ENCODE data around the gene LUC7L. TPM values are rescaled to one million over a fixed set of nuclear protein-coding genes. Genes with fewer than 3 reads are reported as not detected.
A peak's percentile ranks its signal among the peaks of the same experiment; 100 is the strongest.
"Not testable (repeated sequence)": the region's sequence is repeated elsewhere in the genome, so short reads cannot be mapped to it uniquely, and the experiment has no call there.

Gene LUC7L
- polyA plus RNA-seq, 1 of the 3 experiments (the other 2 are of a cell fraction) = 97.7 TPM

GRCh38 chr16:155031-155398 lies 74.2 kb downstream of the LUC7L start:
- no peak for TF ChIP-seq FOXJ3 (CRISPR knock-in tag; IDR thresholded peaks at IDR 0.05)
- Histone ChIP-seq H3K9me2 (no peaks in the 10 kb centered on the region), H3K27me3 (ENCODE audit: insufficient read depth) (no peaks in the 10 kb centered on the region), H3K27ac (ENCODE audit: low read depth in 2 of 2, low read length in 1 of 2) (no peak overlapping the region), H3K4me2 (peak overlapping the region; percentile 94), H4K20me1 (ENCODE audit: insufficient read depth) (no peaks in the 10 kb centered on the region), H3K36me3 (replicated peaks in 1 of 2; ENCODE audit: control insufficient read depth in 1 of 2, insufficient read depth in 2 of 2, low read length in 1 of 2) (no peaks in the 10 kb centered on the region), H2AFZ (ENCODE audit: low read depth) (peak overlapping the region; percentile 94), H3F3A (replicated peaks; ENCODE audit: insufficient read depth) (no peaks in the 10 kb centered on the region), H3K9me3 (no peaks in the 10 kb centered on the region), H3K4me3 (ENCODE audit: low read depth in 2 of 2, low read length in 1 of 2) (peak overlapping the region; percentile 58 to 68), H3K79me2 (ENCODE audit: insufficient read depth) (no peaks in the 10 kb centered on the region), H3K4me1 (ENCODE audit: control insufficient read depth in 1 of 2, insufficient read depth in 2 of 2, low read depth in 1 of 2, low read length in 1 of 2) (peaks cover 0 to 7% of the 10 kb centered on the region in 2 experiments; a peak in 1 of 4 replicates), H3K9ac (peak overlapping the region; percentile 49; the same call in 1 of the 2 replicates)
- POLR2A ChIA-PET = no interaction called here
- WGBS (ENCODE audit: low lambda C conversion rate) = 17% methylated on average over 5 of the region's 7 CpGs
- no peak for DNase-seq
- CTCF ChIA-PET = interaction anchor here (1.1 to 2.3 kb wide), 4 partner anchors 25 to 89 kb away, joined by 4 to 7 read pairs (median 6); partner anchors contain the start of gene HBQ1

GRCh38 chr16:154217-155030 lies 74.8 kb downstream of the LUC7L start:
- peaks cover 0 to 7% of the 10 kb centered on the region in 2 experiments; a peak in 1 of 4 replicates for H3K4me1 ChIP-seq (ENCODE audit: control insufficient read depth in 1 of 2, insufficient read depth in 2 of 2, low read depth in 1 of 2, low read length in 1 of 2)
- H3K79me2 ChIP-seq (ENCODE audit: insufficient read depth) = no peaks in the 10 kb centered on the region
- H3K9me2 ChIP-seq = no peaks in the 10 kb centered on the region
- no peaks in the 10 kb centered on the region for H3K36me3 ChIP-seq (replicated peaks in 1 of 2; ENCODE audit: control insufficient read depth in 1 of 2, insufficient read depth in 2 of 2, low read length in 1 of 2)
- DNase-seq = peak; percentile 82
- H3K4me2 ChIP-seq = peak overlapping the region; percentile 94
- H3K27ac ChIP-seq (ENCODE audit: low read depth in 2 of 2, low read length in 1 of 2) = no peak overlapping the region; a peak in 1 of 4 replicates
- WGBS (ENCODE audit: low lambda C conversion rate) = under 1% methylated on average over 13 of the region's 59 CpGs
- POLR2A ChIA-PET = no interaction called here
- H3K27me3 ChIP-seq (ENCODE audit: insufficient read depth) = no peaks in the 10 kb centered on the region
- H4K20me1 ChIP-seq (ENCODE audit: insufficient read depth) = no peaks in the 10 kb centered on the region
- H3F3A ChIP-seq (replicated peaks; ENCODE audit: insufficient read depth) = no peaks in the 10 kb centered on the region
- H2AFZ ChIP-seq (ENCODE audit: low read depth) = peak overlapping the region; percentile 94
- no peaks in the 10 kb centered on the region for H3K9me3 ChIP-seq
- TF ChIP-seq TAF1 (IDR thresholded peaks at IDR 0.05; ENCODE audit: borderline replicate concordance, low read depth, low read length) (no peak), ELF1 (IDR thresholded peaks at IDR 0.05) (no peak), RCOR1 (IDR thresholded peaks at IDR 0.05; ENCODE audit: low read length) (no peak), USF1 (IDR thresholded peaks at IDR 0.05; ENCODE audit: borderline replicate concordance, low read depth) (no peak), JUND (IDR thresholded peaks at IDR 0.05) (no peak), EP300 (IDR thresholded peaks at IDR 0.05; ENCODE audit: borderline replicate concordance in 1 of 2, low read depth in 1 of 2, low read length in 1 of 2) (no peak), NFIC (IDR thresholded peaks at IDR 0.05; ENCODE audit: borderline replicate concordance) (no peak)
- H3K4me3 ChIP-seq (ENCODE audit: low read depth in 2 of 2, low read length in 1 of 2) = peak overlapping the region; percentile 58 to 68
- H3K9ac ChIP-seq = peak overlapping the region; percentile 49; the same call in 1 of the 2 replicates
- CTCF ChIA-PET = interaction anchor here (1.1 to 2.3 kb wide), 4 partner anchors 26 to 89 kb away, joined by 4 to 7 read pairs (median 6); partner anchors contain the start of gene HBQ1

- CTCF ChIA-PET = interaction anchor here (1.1 to 1.8 kb wide), 2 partner anchors 27 to 28 kb away, joined by 4 to 7 read pairs; partner anchors contain the start of gene HBQ1
Measured at GRCh38 chr16:153550-154216, 75.6 kb downstream of the LUC7L start.

GRCh38 chr16:153129-153521 lies 76.1 kb downstream of the LUC7L start:
- H3K9me2 ChIP-seq; H2AFZ ChIP-seq (ENCODE audit: low read depth); H3K4me2 ChIP-seq; H3K9ac ChIP-seq; CTCF ChIA-PET; H3K4me3 ChIP-seq (ENCODE audit: low read depth in 2 of 2, low read length in 1 of 2); POLR2A ChIA-PET; H3K79me2 ChIP-seq (ENCODE audit: insufficient read depth); H4K20me1 ChIP-seq (ENCODE audit: insufficient read depth); H3K9me3 ChIP-seq; H3K27ac ChIP-seq (ENCODE audit: low read depth in 2 of 2, low read length in 1 of 2); H3F3A ChIP-seq (replicated peaks; ENCODE audit: insufficient read depth); DNase-seq; H3K36me3 ChIP-seq (replicated peaks in 1 of 2; ENCODE audit: control insufficient read depth in 1 of 2, insufficient read depth in 2 of 2, low read length in 1 of 2); H3K27me3 ChIP-seq (ENCODE audit: insufficient read depth): not testable (repeated sequence)
- H3K4me1 ChIP-seq (ENCODE audit: control insufficient read depth in 1 of 2, insufficient read depth in 2 of 2, low read depth in 1 of 2, low read length in 1 of 2) = peaks cover 0 to 14% of the 10 kb centered on the region in 2 experiments; a peak in 1 of 4 replicates
- 94% methylated on average over 4 of the region's 6 CpGs for WGBS (ENCODE audit: low lambda C conversion rate)

More at GRCh38 chr16:153550-154216, 75.6 kb downstream of the LUC7L start:
- H3K27me3 ChIP-seq (ENCODE audit: insufficient read depth); H3K9ac ChIP-seq; H3K9me3 ChIP-seq; H3K27ac ChIP-seq (ENCODE audit: low read depth in 2 of 2, low read length in 1 of 2); H3K79me2 ChIP-seq (ENCODE audit: insufficient read depth); H4K20me1 ChIP-seq (ENCODE audit: insufficient read depth); H3K4me3 ChIP-seq (ENCODE audit: low read depth in 2 of 2, low read length in 1 of 2); H2AFZ ChIP-seq (ENCODE audit: low read depth); H3K36me3 ChIP-seq (replicated peaks in 1 of 2; ENCODE audit: control insufficient read depth in 1 of 2, insufficient read depth in 2 of 2, low read length in 1 of 2); POLR2A ChIA-PET; DNase-seq; H3F3A ChIP-seq (replicated peaks; ENCODE audit: insufficient read depth); H3K4me2 ChIP-seq; H3K9me2 ChIP-seq: not testable (repeated sequence)
- no CpG with 5 or more reads among the region's 74 CpGs for WGBS (ENCODE audit: low lambda C conversion rate)
- H3K4me1 ChIP-seq (ENCODE audit: control insufficient read depth in 1 of 2, insufficient read depth in 2 of 2, low read depth in 1 of 2, low read length in 1 of 2) = peaks cover 0 to 14% of the 10 kb centered on the region in 2 experiments; a peak in 1 of 4 replicates
